Fibroblast of skin of back (primary cell): Measurements from ENCODE around the gene TUNAR.

Source experiments
- DNase-seq: peaks from one replicate; pipeline ENCODE4 v3.0.0-alpha.2; 2013

The TUNAR gene

GRCh38 chr14:95872777-95873176 is 3.9 kb upstream of the TUNAR start:
- DNase-seq = no peak

GRCh38 chr14:95875831-95876760 is 536 bp upstream of the TUNAR start:
- no peak for DNase-seq

GRCh38 chr14:95877633-95878032 is 1.0 kb downstream of the TUNAR start:
- DNase-seq = no peak

GRCh38 chr14:95884377-95884776 is 7.7 kb downstream of the TUNAR start:
- no peak for DNase-seq

GRCh38 chr14:95885278-95885677 is 8.6 kb downstream of the TUNAR start:
- no peak for DNase-seq

GRCh38 chr14:95885866-95886265 is 9.2 kb downstream of the TUNAR start:
- DNase-seq = no peak

GRCh38 chr14:95886366-95887056 is 9.9 kb downstream of the TUNAR start:
- DNase-seq = no peak

- DNase-seq = no peak
Measured at GRCh38 chr14:95887351-95887750, 10.7 kb downstream of the TUNAR start.

- DNase-seq = no peak
Measured at GRCh38 chr14:95889236-95889979, 12.8 kb downstream of the TUNAR start.

- DNase-seq = peak; percentile 78
Measured at GRCh38 chr14:95891742-95892141, 15.1 kb downstream of the TUNAR start.

- DNase-seq = no peak
Measured at GRCh38 chr14:95892142-95892541, 15.5 kb downstream of the TUNAR start.

- DNase-seq = no peak
Measured at GRCh38 chr14:95895720-95896119, 19.1 kb downstream of the TUNAR start.

- no peak for DNase-seq
Measured at GRCh38 chr14:95896498-95897135, 20.0 kb downstream of the TUNAR start.

GRCh38 chr14:95897280-95897679 is 20.6 kb downstream of the TUNAR start:
- DNase-seq = no peak

- DNase-seq = peak; percentile 23
Measured at GRCh38 chr14:95901054-95901453, 24.4 kb downstream of the TUNAR start.

- no peak for DNase-seq
Measured at GRCh38 chr14:95902273-95902826, 25.7 kb downstream of the TUNAR start.

GRCh38 chr14:95903165-95903564 is 26.5 kb downstream of the TUNAR start:
- DNase-seq = no peak

GRCh38 chr14:95903616-95904107 is 27.0 kb downstream of the TUNAR start:
- no peak for DNase-seq

- no peak for DNase-seq
Measured at GRCh38 chr14:95906591-95906990, 30.0 kb downstream of the TUNAR start.

GRCh38 chr14:95910628-95911027 is 34.0 kb downstream of the TUNAR start:
- DNase-seq = no peak

GRCh38 chr14:95911456-95911855 is 34.8 kb downstream of the TUNAR start:
- DNase-seq = no peak

GRCh38 chr14:95915330-95915729 is 38.7 kb downstream of the TUNAR start:
- no peak for DNase-seq
